Daoy (cell line): ENCODE data around the gene SUV39H1. TPM values are rescaled to one million over a fixed set of nuclear protein-coding genes. Genes with fewer than 3 reads are reported as not detected.

ENCODE experiments used
- total RNA-seq: library from RNA; depleted of rRNA; stranded (reverse); fragments of >200 nt; shearing (Covaris generic); gene quantifications from 2 replicates; pipeline ENCODE4 v1.2.3, GENCODE V29; 2014; rRNA removed

SUV39H1 gene
- total RNA-seq, 1 experiment from 2014 or later: 20.7 TPM

Other genes with a start within 250 kb of the SUV39H1 start
- gene SLC38A5, start 226.5 kb upstream of the SUV39H1 start, total RNA-seq: 3.5 TPM in 1 of 2 replicates, not detected in the other
- 78.5 and 99.4 TPM in 2 replicates for gene FTSJ1, start 220.5 kb upstream of the SUV39H1 start, total RNA-seq
- gene PORCN, start 187.7 kb upstream of the SUV39H1 start, total RNA-seq: 10.2 and 17.1 TPM in 2 replicates
- 105 and 106 TPM in 2 replicates for gene EBP, start 174.9 kb upstream of the SUV39H1 start, total RNA-seq
- gene TBC1D25, start 157.0 kb upstream of the SUV39H1 start, total RNA-seq: 2.4 and 3.0 TPM in 2 replicates
- 142 and 159 TPM in 2 replicates for gene RBM3, start 122.2 kb upstream of the SUV39H1 start, total RNA-seq
- gene WDR13, start 99.2 kb upstream of the SUV39H1 start, total RNA-seq: 82.3 and 92.5 TPM in 2 replicates
- gene WAS, start 12.9 kb upstream of the SUV39H1 start, total RNA-seq: 0.57 TPM in 1 of 2 replicates, not detected in the other
- gene GLOD5, start 65.0 kb downstream of the SUV39H1 start, total RNA-seq: not detected in 2 replicates
- gene GATA1, start 89.9 kb downstream of the SUV39H1 start, total RNA-seq: not detected in 2 replicates
- 18.9 and 40.9 TPM in 2 replicates for gene HDAC6, start 105.3 kb downstream of the SUV39H1 start, total RNA-seq
- not detected in 2 replicates for gene ERAS, start 129.8 kb downstream of the SUV39H1 start, total RNA-seq
- 28.7 and 32.1 TPM in 2 replicates for gene PCSK1N, start 138.9 kb downstream of the SUV39H1 start, total RNA-seq
- gene TIMM17B, start 201.0 kb downstream of the SUV39H1 start, total RNA-seq: 47.4 and 64.1 TPM in 2 replicates
- gene PQBP1, start 201.2 kb downstream of the SUV39H1 start, total RNA-seq: 102 TPM in 2 replicates
- gene SLC35A2, start 214.9 kb downstream of the SUV39H1 start, total RNA-seq: 24.8 and 24.9 TPM in 2 replicates
- 4.6 and 6.6 TPM in 2 replicates for gene PIM2, start 222.3 kb downstream of the SUV39H1 start, total RNA-seq